Loucy (cell line): ENCODE measurements around the gene NDUFV2.

ENCODE experiments used
- CTCF ChIP-seq: fragments of 200-600 bp; sonication (generic); conservative IDR thresholded peaks from 2 replicates; pipeline ENCODE4 v1.5.1; 2014; ENCODE audit warnings: mild to moderate bottlenecking, antibody characterized with exemption, low read length
- EZH2phosphoT487 ChIP-seq: fragments of 200-600 bp; IDR thresholded peaks from 2 replicates; pipeline ENCODE4 v1.6.1; 2018; ENCODE audit warnings: antibody characterized with exemption, mild to moderate bottlenecking, moderate library complexity, borderline replicate concordance

GRCh38 chr18:9146224-9146623 lies 43.7 kb downstream of the NDUFV2 start:
- TF ChIP-seq CTCF (no peak), EZH2phosphoT487 (no peak)
